Spleen (tissue), 7 donors: ENCODE results near the gene ELP2.

ENCODE experiments used
- CTCF ChIP-seq, 11 experiments: fragments of 200-600 bp in 7 of 11; fragments of 450-650 bp in 4 of 11; sonication (generic) in 4 of 11; IDR thresholded peaks in 8 of 11; conservative IDR thresholded peaks in 3 of 11; 1 replicate in 7 of 11; 2 replicates in 4 of 11; pipeline versions ENCODE4 v1.4.0 to v1.8.0; 2016 to 2021; ENCODE audit warnings: antibody characterized with exemption in 11 of 11, inconsistent platforms in 4 of 11, mild to moderate bottlenecking in 1 of 11
- POLR2A ChIP-seq, 3 donors: fragments of 450-650 bp; IDR thresholded peaks; one replicate each; pipeline ENCODE4 v1.5.1; 2017; ENCODE audit warnings: antibody characterized with exemption in 3 of 3, mild to moderate bottlenecking in 1 of 3
- donor health status: DM: no; HTN: no; CAD: no; lungs with moderate emphysema.
- donor health status: DM: no; HTN: no; CAD: no.
- donor health status: DM: no; HTN: no; CAD: no.

GRCh38 chr18:36101943-36102342 is 27.8 kb upstream of the ELP2 start:
- TF ChIP-seq POLR2A (IDR thresholded peaks at IDR 0.05) (no peak), CTCF (IDR thresholded peaks at IDR 0.05 in 8 of 11, conservative IDR thresholded peaks at IDR 0.05 in 3 of 11) (no peak)
